CD4-positive, alpha-beta T cell treated with Interleukin-10 for 1 hour (primary cell): ENCODE measurements around the gene PDLIM5.
"Not testable (repeated sequence)": the region's sequence is repeated elsewhere in the genome, so short reads cannot be mapped to it uniquely, and the experiment has no call there.

Experiments used
- DNase-seq: peaks from one replicate; pipeline ENCODE4 v3.0.0-alpha.2; 2020

The PDLIM5 gene

DNA sequence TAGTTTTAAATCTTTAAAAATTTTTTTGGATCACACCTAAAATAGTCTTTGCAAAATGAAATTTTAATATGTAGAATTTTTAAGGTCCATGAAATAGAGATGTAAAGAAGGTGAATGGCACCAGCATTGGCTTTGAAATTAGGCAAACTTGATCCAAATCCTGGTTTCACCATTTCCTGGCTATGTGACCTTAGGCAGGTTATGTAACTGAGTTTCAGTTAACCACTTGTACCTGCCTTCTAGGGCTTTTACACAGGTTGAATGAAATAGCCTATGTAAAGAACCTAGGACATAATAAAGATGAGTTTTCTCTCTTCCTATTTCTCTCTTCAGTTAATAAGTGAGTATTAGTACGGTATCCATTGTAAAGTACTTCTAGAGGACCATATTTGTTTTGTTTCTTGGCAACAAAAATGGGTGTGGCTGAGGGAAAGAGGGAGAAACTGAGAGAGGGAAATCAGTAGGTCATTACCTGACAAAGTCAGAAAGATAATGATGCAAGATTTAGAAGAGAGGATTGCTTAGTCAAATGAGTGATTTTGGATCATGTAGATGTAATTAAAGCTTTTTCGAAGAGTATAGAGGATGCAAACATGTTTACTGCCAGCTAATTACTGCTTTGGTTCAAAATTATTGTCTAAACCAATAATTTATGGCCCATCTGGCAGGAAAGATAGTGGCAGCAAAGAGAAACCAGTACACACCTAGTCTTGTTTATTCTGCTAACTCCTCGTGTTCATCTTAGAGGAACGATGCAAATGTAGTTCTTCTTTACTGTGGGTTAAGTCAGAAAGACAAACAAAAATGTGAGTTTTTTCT lies 81.9 kb downstream of the PDLIM5 start:
- no peak for DNase-seq

DNA sequence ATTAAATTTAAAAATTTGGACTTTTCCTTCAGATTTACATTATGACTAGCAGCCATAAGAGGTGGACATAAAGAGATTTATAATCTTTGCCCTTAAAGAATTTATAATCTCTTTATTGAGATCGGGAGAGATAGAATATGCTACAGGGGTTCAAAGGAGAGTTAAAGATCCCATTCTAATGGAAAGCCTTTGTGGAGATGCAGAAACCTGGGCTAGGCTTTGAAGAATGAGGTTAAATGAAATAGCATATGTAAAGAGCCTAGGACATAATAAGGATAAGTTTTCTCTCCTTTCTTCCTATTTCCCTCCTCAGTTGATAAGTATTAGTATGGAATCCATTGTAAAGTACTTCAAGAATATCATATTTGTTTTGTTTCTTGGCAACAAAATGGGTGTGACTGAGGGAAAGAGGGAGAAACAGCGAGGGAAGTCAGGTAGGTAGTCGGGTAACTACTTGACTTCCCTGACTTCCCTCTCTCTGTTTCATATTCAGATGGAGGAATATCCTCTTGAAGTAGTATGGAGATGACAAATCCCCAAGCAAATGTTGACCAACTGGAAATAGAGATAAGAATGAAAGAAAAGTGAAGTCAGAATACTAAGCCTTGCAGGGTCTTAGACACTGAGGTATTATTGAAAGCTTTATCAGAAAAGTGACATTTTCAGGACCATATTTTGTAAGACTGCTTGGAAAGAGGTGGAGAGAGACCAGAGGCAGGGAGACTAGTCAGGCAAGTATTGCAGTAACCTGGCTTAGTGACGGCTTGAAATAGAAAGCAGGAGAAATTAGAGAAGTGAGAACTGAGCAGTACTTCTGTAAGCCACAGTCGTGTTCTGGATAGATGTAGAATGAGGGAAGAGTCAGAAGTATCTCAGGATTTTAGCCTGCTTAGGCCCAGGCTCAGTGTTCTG lies 82.9 kb downstream of the PDLIM5 start:
- no peak for DNase-seq

DNA sequence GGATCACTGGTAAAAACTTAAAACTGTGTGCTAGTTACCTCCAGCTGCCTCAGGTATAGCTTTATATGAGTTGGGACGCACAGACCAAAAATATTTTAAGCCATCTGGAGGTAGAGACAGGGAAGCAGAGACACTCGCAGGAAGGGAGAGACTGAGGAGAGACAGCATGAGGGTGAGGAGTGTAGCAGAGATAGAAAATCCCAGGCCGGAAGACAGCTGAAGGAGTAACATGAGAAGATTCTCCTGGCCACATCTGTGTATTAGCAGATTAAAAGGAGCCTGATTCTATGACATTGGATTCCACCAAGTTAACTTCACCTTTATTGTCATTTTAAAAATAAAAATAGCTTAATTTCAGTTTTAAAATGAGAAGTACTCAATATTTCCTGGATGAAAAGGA lies 84.3 kb downstream of the PDLIM5 start:
- DNase-seq, result no peak

DNA sequence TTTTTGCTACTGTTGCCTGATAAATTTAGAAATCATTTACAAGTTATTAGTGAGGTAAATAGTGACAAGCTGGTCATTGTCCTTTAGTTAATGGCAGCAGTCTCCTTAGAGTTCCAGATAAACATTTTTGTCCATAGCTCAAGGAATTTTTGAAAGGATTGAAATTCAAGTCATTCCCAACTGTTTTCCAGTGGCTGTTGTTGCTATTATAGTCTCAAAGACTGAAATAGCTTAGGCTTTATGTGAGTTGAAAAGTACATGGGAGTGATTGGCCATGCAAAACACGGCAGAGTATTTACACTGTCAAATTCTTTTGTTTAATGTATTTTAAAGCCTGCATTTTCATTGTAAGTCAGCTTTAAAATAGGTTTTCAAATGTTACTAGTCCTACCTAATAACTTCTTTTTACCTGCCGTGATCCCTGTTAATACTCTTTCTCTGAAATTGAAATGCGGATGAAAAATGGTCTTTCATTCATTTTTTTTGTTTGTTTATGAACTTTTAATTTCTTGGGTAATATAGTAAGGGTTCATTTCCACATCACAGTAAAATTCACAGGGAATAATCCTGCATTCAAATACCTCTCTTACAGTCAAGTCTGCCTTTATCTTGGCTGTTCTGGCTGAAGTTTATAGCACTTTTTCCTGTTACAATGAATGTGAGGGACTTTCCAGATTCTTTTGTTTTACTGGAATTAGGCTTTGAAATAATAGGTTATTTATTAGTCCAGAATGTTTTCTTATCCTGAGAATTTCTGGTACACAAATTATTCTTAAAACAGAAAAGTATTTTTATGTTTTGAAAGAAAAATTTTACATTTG lies 85.1 kb downstream of the PDLIM5 start:
- DNase-seq, result no peak

DNA sequence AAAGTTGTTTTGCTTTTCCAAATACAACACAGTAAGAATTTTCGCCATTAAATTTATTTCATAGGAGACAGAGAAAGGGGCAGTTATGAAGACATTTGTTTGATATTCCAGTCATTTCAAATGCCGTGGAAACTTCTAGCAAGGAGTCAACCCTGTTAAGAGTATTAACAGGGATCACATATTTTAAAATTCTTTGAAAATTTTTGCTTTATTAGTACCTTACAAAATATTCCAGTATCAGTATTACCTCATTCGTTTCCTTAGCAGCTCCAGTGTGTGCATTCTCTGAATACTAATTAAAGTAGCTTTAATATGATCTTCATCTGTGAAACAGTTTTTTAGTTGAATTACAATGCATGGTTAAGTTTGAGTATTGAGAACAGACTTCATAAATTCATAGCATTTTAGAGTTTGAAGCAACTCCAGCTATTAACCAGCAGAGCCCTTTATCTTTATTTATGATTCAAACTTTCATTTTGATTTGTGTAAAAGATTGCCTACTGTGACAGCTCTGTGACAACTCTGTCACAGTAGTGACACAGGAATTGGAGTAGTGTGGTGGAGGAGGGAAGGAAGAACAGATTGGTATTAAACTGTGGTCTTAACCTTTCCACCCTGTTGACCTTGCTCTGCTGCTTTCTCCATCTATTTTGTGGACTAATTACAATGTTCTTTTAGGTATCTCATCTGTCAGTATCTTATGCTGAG lies 86.3 kb downstream of the PDLIM5 start:
- no peak for DNase-seq

DNA sequence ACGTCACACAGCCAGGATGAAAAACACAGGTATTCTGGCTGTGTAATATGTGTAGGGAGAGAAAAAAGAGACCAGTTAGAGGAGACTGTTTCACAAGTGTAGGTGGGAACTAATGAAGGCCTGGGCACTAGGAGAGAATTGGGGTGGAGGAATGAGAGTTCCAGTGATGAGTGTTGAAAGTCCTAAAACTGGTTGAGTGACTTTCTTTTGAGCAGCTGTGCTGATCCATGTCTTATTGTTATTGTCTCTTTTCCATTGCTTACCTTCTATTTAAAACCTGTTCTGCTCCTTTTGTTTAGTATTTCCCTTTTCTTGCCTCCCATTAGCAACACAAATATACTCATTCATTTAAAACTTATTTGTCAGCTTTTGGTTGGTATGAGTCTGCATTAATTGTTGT lies 88.7 kb downstream of the PDLIM5 start:
- no peak for DNase-seq

DNA sequence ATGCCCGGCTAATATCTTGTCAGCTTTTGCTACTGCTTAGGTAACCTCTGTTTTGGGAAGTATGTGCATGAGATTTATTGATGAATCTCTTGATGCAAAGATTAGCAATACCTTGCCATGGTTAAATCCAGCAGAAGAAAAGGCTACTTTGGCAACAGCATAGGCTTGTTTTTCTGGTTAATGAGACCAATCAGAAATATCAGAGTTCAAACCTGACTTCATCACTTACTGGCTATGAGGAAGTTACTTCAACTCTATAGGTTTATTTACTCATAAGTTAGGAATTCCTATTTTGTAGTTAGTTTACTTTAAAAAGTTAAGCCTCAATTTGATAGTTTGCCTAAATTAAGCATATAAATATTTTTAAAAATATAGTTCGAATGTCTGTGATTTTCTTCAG lies 93.1 kb downstream of the PDLIM5 start:
- no peak for DNase-seq

DNA sequence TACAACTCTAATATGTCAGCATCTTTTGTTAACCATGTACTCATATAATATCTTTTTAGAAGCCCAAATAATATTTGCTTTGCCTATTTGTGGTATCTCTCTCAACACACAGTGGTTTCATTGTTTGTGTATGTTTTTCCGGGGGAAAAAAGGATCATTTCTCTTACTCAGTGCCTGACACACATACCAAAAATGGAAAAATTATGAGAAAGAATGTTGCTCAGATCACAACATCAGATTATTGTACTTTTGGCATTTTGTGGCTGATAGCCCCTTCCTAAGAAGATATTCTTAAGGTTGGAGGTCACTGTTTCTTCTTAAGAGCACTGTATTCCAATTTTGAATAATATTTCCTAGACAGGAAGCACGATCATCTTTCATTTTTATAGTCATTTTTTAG lies 93.6 kb downstream of the PDLIM5 start:
- no peak for DNase-seq

DNA sequence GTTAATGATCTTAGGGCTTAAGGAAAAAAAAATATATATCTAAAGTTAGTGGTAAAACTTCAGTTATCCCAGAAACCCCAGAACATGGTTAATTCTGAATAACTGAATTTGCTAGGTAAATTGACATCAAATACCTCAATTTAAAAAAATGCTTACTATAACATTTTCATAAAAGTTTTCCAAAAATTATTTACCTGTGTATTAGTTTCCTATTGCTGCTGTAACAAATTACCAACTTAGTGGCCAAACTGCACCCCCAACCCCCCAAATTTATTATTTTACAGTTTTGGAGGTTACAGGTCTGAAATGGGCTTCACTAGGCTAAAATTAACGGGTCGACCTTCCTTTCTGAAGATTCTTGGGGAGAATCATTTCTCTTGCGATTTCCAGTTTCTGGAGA lies 95.2 kb downstream of the PDLIM5 start:
- DNase-seq, result no peak

DNA sequence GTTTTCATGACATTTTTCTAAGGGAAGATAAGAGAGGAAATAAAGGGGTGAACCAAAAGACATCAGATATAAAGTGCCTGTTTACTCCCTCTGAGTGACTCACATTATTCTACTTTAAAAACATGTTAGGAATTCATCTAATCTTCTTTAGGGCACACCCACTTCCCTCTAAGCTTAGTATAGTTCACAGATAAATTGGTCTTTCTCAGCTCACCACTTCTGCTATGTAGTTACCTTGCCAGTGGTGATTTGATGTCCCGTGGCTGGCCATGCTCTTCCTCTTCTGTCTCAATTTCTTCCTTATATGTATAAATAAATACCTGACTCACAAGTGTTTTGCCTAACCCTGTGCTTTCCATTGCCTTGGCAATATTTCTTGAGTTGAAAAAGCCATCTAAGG lies 96.8 kb downstream of the PDLIM5 start:
- DNase-seq, result no peak

DNA sequence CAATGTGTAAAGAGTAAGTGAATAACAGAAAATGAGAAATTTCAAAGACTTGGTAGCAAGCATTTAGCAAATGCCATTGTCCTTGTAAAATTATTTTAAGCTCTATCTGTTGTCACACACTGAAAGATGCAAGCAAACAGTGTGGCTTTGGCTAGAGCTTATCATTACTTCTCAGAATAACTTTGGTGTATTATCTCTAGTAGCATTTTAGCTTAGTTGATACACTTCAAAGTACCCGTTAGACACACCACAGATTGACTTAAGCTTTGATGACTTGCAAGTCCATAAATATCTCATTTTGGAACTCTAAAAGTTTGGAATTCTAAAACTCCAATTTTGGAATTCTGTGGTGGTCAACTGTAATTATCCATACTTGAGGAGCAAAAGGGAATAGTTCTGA lies 98.6 kb downstream of the PDLIM5 start:
- no peak for DNase-seq

DNA sequence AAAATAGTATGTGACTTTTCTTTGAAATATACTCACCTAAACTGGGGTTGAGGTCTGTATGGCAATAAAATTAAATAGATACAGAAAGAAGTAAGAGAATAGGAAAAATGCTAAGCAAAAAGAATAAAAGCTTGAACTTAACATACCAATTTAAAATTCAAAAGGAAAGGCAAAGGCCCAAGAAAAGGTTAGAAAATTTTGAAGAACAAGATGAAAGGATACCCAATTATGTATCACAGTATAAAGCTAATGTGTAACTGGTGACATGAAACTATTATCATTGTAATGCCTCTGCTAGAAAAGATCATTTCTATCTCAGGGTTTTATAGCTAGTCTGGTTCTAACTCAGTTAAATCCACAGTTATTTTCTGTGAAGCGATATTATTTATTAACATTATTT lies 99.1 kb downstream of the PDLIM5 start:
- DNase-seq, result no peak

DNA sequence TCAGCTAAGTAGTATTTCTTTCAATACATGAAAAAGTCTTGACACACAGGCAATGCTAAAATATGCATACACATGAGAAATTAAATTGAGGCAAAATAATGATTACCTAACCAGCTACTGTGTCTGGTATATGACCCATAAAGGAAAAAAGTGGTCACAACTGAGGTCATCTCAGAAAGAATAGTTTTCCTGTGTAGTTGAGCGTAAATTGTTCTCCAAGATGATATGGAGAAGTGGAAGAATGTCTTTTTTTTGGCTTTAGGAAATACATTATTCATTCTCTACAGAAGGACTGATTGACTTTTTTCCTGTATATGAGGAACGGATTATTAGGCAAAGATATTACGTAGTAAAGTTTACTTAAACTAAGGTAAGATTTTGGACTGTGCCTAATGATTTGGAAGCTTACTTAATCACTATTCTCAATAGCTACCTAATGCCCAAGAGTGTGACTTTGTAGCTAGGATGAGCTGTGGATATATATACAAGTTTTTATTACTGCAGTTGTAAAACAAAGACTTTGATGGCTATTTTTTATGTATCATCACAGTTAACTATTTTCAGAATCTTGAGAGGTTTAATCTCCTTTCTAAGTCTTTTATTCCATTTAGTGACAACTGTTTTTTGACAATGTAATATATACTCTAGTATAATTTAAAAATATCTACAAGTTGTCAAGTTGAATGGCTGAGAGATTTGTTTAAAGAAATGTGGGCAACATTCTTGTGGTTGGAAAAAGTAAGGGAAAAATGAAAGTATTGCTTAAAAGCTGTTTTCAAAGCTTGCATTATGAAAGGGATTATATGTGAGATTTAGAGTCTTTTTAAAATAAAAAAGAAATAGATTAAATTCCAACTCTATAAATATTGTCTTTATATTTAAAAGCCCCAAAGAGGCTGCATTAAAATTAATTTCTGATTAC lies 100.2 kb downstream of the PDLIM5 start:
- DNase-seq, result no peak

DNA sequence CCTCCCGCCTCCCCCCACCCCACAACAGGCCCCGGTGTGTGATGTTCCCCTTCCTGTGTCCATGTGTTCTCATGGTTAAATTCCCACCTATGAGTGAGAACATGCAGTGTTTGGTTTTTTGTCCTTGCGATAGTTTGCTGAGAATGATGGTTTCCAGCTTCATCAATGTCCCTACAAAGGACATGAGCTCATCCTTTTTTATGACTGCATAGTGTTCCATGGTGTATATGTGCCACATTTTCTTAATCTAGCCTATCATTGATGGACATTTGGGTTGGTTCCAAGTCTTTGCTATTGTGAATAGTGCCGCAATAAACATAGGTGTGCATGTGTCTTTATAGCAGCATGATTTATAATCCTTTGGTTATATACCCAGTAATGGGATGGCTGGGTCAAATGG lies 104.3 kb downstream of the PDLIM5 start:
- not testable (repeated sequence) for DNase-seq

DNA sequence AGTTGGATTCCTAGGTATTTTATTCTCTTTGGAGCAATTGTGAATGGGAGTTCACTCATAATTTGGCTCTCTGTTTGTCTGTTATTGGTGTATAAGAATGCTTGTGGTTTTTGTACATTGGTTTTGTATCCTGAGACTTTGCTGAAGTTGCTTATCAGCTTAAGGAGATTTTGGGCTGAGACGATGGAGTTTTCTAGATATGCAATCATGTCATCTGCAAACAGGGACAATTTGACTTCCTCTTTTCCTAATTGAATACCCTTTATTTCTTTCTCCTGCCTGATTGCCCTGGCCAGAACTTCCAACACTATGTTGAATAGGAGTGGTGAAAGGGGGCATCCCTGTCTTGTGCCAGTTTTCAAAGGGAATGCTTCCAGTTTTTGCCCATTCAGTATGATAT lies 105.9 kb downstream of the PDLIM5 start:
- DNase-seq, result not testable (repeated sequence)

DNA sequence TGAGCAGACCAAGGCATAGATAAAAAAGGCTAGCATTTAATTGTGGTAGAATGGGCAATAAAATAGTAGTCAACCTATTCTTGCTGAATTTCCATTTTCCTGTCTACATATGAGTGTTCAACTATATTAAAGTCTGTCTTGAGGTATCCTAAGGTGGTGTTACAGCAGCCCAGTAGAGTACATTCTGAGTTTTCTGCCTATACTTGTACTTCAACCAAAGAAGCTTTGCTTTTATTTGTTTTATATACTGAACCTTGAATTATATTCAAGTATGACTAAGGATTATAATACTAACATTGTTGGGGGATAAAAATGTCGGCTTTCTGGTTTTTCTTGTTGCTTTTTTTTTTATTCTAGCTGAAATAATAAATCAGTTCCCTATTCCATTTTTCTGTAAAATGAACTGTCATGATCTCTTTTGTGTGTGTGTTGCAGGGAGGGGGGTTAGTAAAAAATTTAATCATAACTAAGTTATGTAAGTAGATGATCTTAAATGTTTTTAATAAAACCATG lies 106.7 kb downstream of the PDLIM5 start:
- DNase-seq, result no peak

DNA sequence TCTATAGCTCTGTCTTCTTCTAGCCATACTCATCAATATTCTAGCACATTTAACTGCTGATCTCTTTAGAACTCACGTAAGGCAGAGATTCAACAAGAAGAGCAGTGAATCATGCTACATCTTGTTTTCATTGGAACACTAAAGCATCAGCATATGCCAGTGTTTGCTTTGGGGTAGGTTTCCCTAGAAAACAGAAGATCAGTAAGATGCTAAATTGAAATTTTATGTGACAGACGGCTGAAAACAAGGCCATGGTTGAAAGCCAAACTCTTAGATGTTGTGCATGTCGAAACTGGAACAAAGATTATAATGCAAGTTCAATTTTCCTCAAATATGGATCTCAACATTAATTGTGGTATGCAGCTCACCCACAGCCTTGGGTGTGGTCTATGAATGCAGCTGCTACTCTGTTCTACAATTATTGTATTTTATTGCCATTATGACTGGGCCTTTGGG lies 107.6 kb downstream of the PDLIM5 start:
- no peak for DNase-seq

DNA sequence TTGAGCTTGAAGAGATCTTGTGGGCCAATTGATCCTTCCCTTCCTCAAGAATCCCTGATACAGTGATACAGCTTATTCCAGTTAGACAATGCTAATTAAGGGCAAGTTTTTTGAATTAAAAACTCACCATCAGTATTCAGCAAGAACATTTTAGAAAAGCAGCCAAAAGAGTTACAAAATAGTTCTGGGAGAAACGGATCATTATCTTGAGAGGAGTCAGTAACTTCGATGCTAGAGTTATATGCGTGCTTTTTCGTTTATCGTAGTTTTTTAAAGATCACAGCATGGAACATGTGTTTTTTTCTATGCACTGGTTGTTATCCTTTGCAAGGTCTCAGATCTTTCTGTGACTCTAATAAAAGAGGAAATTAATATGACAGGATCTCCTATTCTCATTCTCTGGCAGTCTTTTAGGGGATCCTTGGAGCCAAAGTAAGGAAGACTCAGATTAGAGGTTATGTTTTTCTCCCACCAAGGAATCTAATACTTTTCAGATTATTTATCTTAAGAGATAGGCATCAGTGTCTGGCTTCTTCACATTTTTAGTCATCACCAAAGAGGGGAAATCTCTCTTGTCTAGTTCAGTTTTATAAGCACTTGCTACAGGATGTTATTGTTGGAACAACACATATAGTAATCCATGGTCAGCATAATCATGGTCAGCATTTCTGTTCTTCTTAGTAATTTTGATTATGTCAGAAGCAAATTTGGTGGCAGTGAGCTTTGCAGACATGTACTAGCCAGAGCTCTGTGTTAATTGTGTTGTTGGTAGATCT lies 109.7 kb downstream of the PDLIM5 start:
- DNase-seq, result no peak

DNA sequence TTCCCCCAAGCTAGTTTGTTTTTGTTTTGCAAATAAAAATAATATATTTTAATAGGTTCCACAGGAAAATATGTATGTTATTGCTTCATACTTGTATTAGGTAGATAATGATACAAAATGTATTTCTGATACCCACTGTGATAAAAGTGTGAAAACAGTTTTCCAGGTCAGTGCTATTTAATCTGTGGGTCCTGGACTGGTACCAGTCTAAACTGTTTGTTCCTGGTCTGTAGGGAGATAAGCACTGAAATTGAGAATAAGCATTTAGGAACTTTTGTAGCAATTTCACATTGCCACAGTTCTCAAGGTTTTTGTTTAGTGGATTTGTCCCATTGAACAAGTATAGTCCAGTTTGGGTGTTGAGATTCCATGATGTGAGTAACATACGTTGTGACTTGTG lies 110.5 kb downstream of the PDLIM5 start:
- DNase-seq, result no peak

DNA sequence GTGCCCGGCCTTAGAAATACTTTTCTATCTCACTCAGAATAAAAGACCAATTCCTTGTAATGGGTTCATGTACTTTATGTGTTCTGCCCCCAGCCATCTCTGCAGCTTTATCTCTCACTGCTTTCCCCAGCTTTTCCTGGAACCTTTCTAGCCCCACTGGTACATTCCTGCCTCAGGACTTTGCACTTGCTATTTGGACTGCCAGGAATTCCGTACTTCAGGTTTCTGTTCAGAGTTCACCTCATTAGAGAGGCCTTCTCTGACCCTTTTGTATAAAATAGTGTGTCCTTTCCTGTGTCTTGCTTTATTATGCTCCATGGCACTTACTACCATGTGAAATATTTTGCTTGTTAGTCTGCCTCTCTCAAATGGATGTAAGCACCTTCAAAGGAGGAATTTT lies 112.5 kb downstream of the PDLIM5 start:
- no peak for DNase-seq
